Endodermal cell (in vitro differentiated cells): ENCODE data around the gene CCDC97. TPM values are rescaled to one million over a fixed set of nuclear protein-coding genes. Genes with fewer than 3 reads are reported as not detected.

Experiments
- DNase-seq: peaks from one replicate; pipeline ENCODE4 v3.0.0-alpha.2; 2017
- H3K27ac ChIP-seq: 2 replicates; pipeline ENCODE4 v1.5.1; 2013; ENCODE audit warnings: mild to moderate bottlenecking, low read depth, low read length, moderate library complexity
- H3K27me3 ChIP-seq: 2 replicates; pipeline ENCODE4 v1.6.1; 2013; ENCODE audit warnings: mild to moderate bottlenecking, low read length, moderate library complexity; ENCODE audit not compliant: insufficient read depth, control insufficient read depth, poor library complexity, severe bottlenecking
- H3K36me3 ChIP-seq: 2 replicates; pipeline ENCODE4 v1.7.0; 2013; ENCODE audit warnings: mild to moderate bottlenecking, low read length, moderate library complexity; ENCODE audit not compliant: control insufficient read depth, insufficient read depth
- H3K4me1 ChIP-seq: one replicate; pipeline ENCODE4 v1.7.0; 2013; ENCODE audit warnings: low read length; ENCODE audit not compliant: control insufficient read depth, insufficient read depth
- H3K4me3 ChIP-seq: 2 replicates; pipeline ENCODE4 v1.5.1; 2013; ENCODE audit warnings: mild to moderate bottlenecking, low read length, moderate library complexity
- H3K9ac ChIP-seq: 2 replicates; pipeline ENCODE4 v1.6.1; 2013; ENCODE audit warnings: mild to moderate bottlenecking, low read length, moderate library complexity; ENCODE audit not compliant: poor library complexity, severe bottlenecking; ENCODE audit errors: extremely low read depth
- H3K9me3 ChIP-seq: 2 replicates; pipeline ENCODE4 v1.6.1; 2013; ENCODE audit warnings: mild to moderate bottlenecking, low read length, moderate library complexity; ENCODE audit not compliant: control insufficient read depth
- H3K27ac Mint-ChIP-seq: 2 replicates; pipeline ENCODE4 v1.8.0; 2020; ENCODE audit warnings: mixed read lengths
- H3K27me3 Mint-ChIP-seq: 2 replicates; pipeline ENCODE4 v1.8.0; 2021; ENCODE audit warnings: mild to moderate bottlenecking, mixed read lengths; ENCODE audit not compliant: insufficient read depth
- H3K36me3 Mint-ChIP-seq: 2 replicates; pipeline ENCODE4 v1.8.0; 2020; ENCODE audit warnings: low read depth, mixed read lengths
- H3K4me1 Mint-ChIP-seq: 2 replicates; pipeline ENCODE4 v1.8.0; 2020; ENCODE audit warnings: mixed read lengths
- H3K4me3 Mint-ChIP-seq: 2 replicates; pipeline ENCODE4 v1.8.0; 2020; ENCODE audit warnings: mild to moderate bottlenecking, moderate library complexity, mixed read lengths
- H3K9me3 Mint-ChIP-seq: 2 replicates; pipeline ENCODE4 v1.8.0; 2020; ENCODE audit warnings: mild to moderate bottlenecking, mixed read lengths
- CTCF ChIP-seq: fragments of 200-600 bp; sonication (generic); conservative IDR thresholded peaks from 2 replicates; pipeline ENCODE4 v1.5.0; 2021; ENCODE audit warnings: antibody characterized with exemption, mild to moderate bottlenecking
- WGBS, 2 experiments: methylation state at CpG; one replicate each; pipeline versions ENCODE4 v1.1.5 to v1.1.7; 2013; ENCODE audit warnings: missing lambda C conversion rate in 2 of 2, mixed read lengths in 1 of 2; ENCODE audit not compliant: insufficient coverage in 1 of 2, insufficient read length in 1 of 2; 5-methylcytosine and 5-hydroxymethylcytosine counted together
- total RNA-seq, 2 donors: library from RNA; stranded (reverse); fragmentation: NEBNext Ultra II Directional in 1 of 2; extraction: Animal tissue kit (Norgen Biotek cat#: 25700) in 1 of 2; gene quantifications; 2 replicates in 1 of 2; 3 replicates in 1 of 2; pipeline ENCODE4 v1.2.1, GENCODE V29; 2021

CCDC97 gene
- total RNA-seq, 2 donors from 2014 or later, result 38.4 to 44.6 TPM

- peak overlapping the region; percentile 63 for H3K27ac ChIP-seq
- no peak for DNase-seq
- H3K4me3 ChIP-seq, result no peak overlapping the region
- Mint-ChIP-seq H3K27ac (no peak overlapping the region), H3K4me3 (no peak overlapping the region), H3K27me3 (no peaks in the 10 kb centered on the region), H3K36me3 (peaks cover 41% of the 10 kb centered on the region), H3K9me3 (no peaks in the 10 kb centered on the region), H3K4me1 (peaks cover 36% of the 10 kb centered on the region)
- peaks cover 34% of the 10 kb centered on the region for H3K36me3 ChIP-seq
- WGBS, 2 experiments, result 79% methylated on average over 1 of the region's 1 CpG; no CpG with 5 or more reads in 1 of the 2 experiments
- H3K9ac ChIP-seq, result no peak overlapping the region
- TF ChIP-seq CTCF, result no peak
- H3K4me1 ChIP-seq, result peaks cover 18% of the 10 kb centered on the region
- no peaks in the 10 kb centered on the region for H3K9me3 ChIP-seq
- H3K27me3 ChIP-seq, result no peaks in the 10 kb centered on the region
Observed at GRCh38 chr19:41328842-41329225, 18.9 kb downstream of the CCDC97 start.

GRCh38 chr19:41330481-41330880 lies 20.5 kb downstream of the CCDC97 start:
- Mint-ChIP-seq H3K4me3 (no peak overlapping the region), H3K4me1 (peaks cover 22% of the 10 kb centered on the region), H3K27me3 (no peaks in the 10 kb centered on the region), H3K27ac (no peak overlapping the region), H3K36me3 (peaks cover 48% of the 10 kb centered on the region), H3K9me3 (no peaks in the 10 kb centered on the region)
- no peak for TF ChIP-seq CTCF
- Histone ChIP-seq H3K4me1 (peaks cover 11% of the 10 kb centered on the region), H3K9ac (no peak overlapping the region), H3K27me3 (no peaks in the 10 kb centered on the region), H3K27ac (no peak overlapping the region), H3K9me3 (no peaks in the 10 kb centered on the region), H3K36me3 (peaks cover 44% of the 10 kb centered on the region), H3K4me3 (no peak overlapping the region)
- 97 to 100% methylated on average over 1 to 4 of the region's 4 CpGs for WGBS, 2 experiments
- DNase-seq, result no peak

DNA sequence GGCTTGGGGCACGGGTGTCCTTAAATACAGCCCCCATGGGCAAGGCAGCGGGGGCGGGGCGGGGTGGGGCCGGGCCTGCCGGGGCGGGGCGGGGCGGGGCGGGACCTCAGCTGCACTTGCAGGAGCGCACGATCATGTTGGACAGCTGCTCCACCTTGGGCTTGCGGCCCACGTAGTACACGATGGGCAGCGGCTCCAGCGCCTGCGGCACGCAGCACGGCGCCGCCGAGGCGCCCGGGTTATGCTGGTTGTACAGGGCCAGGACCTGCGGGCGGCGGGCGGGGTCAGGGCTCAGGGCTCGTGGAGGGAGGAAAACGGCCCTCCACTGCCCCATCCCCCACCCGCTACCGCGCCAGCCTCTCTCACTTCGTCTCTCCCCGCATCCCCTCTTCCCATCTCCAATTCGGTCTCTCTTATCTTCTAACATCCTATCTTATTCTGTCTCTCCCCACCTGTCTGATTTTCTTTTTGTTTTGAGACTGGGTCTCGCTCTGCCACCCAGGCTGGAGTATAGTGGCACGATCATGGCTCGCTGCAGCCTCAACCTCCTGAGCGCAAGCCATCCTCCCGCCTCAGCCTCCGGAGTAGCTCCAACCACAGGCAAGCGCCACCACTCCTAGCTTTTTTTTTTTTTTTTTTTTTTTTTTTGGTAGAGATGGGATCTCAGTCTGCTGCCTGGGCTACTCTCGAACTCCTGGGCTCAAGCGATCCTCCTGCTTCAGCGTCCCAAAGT lies 21.1 kb downstream of the CCDC97 start:
- H3K9ac ChIP-seq, result no peak overlapping the region
- no peak for TF ChIP-seq CTCF
- H3K4me3 ChIP-seq, result no peak overlapping the region
- Mint-ChIP-seq H3K4me1 (peaks cover 20% of the 10 kb centered on the region), H3K9me3 (no peaks in the 10 kb centered on the region), H3K27ac (no peak overlapping the region), H3K27me3 (no peaks in the 10 kb centered on the region), H3K4me3 (no peak overlapping the region), H3K36me3 (peaks cover 50% of the 10 kb centered on the region)
- peaks cover 4% of the 10 kb centered on the region for H3K4me1 ChIP-seq
- H3K36me3 ChIP-seq, result peaks cover 47% of the 10 kb centered on the region
- no peaks in the 10 kb centered on the region for H3K27me3 ChIP-seq
- no peaks in the 10 kb centered on the region for H3K9me3 ChIP-seq
- no peak overlapping the region for H3K27ac ChIP-seq
- DNase-seq, result peak; percentile 58
- 94 to 95% methylated on average over 11 to 47 of the region's 47 CpGs for WGBS, 2 experiments
